ENCODE measurements around the gene CTSH.
"Not testable (repeated sequence)": the region's sequence is repeated elsewhere in the genome, so short reads cannot be mapped to it uniquely, and the experiment has no call there.

Gene CTSH

GRCh38 chr15:78900819-78901533 is 43.9 kb downstream of the CTSH start:
- not testable (repeated sequence) for DNase-seq (ENCODE audit: insufficient read length, low spot score); FAIRE-seq

- FAIRE-seq (no peak), DNase-seq (ENCODE audit: insufficient read length, low spot score) (no peak)
Observed at GRCh38 chr15:78898540-78898939, 46.3 kb downstream of the CTSH start.

GRCh38 chr15:78895471-78895870 is 49.4 kb downstream of the CTSH start:
- FAIRE-seq (no peak), DNase-seq (ENCODE audit: insufficient read length, low spot score) (no peak)

GRCh38 chr15:78893538-78893937 is 51.3 kb downstream of the CTSH start:
- FAIRE-seq (peak; percentile 61), DNase-seq (ENCODE audit: insufficient read length, low spot score) (no peak)

- DNase-seq (ENCODE audit: insufficient read length, low spot score) = no peak
Observed at GRCh38 chr15:78889000-78889399, 55.8 kb downstream of the CTSH start.

GRCh38 chr15:78881681-78882080 is 63.2 kb downstream of the CTSH start:
- DNase-seq (ENCODE audit: insufficient read length, low spot score) (no peak), FAIRE-seq (no peak)

More at GRCh38 chr15:78889000-78889399, 55.8 kb downstream of the CTSH start:
- FAIRE-seq = peak; percentile 26

- DNase-seq (ENCODE audit: insufficient read length, low spot score) = no peak
Observed at GRCh38 chr15:78880813-78881212, 64.0 kb downstream of the CTSH start.

GRCh38 chr15:78880242-78880533 is 64.7 kb downstream of the CTSH start:
- DNase-seq (ENCODE audit: insufficient read length, low spot score) = no peak
- no peak for FAIRE-seq

More at GRCh38 chr15:78880813-78881212, 64.0 kb downstream of the CTSH start:
- no peak for FAIRE-seq

GRCh38 chr15:78879517-78880241 is 65.2 kb downstream of the CTSH start:
- no peak for FAIRE-seq
- DNase-seq (ENCODE audit: insufficient read length, low spot score) = no peak

- FAIRE-seq (no peak), DNase-seq (ENCODE audit: insufficient read length, low spot score) (no peak)
Observed at GRCh38 chr15:78878356-78878755, 66.5 kb downstream of the CTSH start.

- FAIRE-seq; DNase-seq (ENCODE audit: insufficient read length, low spot score): not testable (repeated sequence)
Observed at GRCh38 chr15:78876954-78877353, 67.9 kb downstream of the CTSH start.

- DNase-seq (ENCODE audit: insufficient read length, low spot score) (no peak), FAIRE-seq (no peak)
Observed at GRCh38 chr15:78875107-78875914, 69.5 kb downstream of the CTSH start.

- FAIRE-seq (peak; percentile 18), DNase-seq (ENCODE audit: insufficient read length, low spot score) (no peak)
Observed at GRCh38 chr15:78873793-78874765, 70.8 kb downstream of the CTSH start.

GRCh38 chr15:78872972-78873792 is 71.7 kb downstream of the CTSH start:
- FAIRE-seq = peak; percentile 94
- DNase-seq (ENCODE audit: insufficient read length, low spot score) = peak; percentile 55

- FAIRE-seq (peak; percentile 18), DNase-seq (ENCODE audit: insufficient read length, low spot score) (peak; percentile 90)
Observed at GRCh38 chr15:78872155-78872971, 72.5 kb downstream of the CTSH start, which contains the start of gene MORF4L1. Gene MORF4L1 (plus strand): TSS chr15:78872890. CDS start chr15:78873018, 128 bp downstream.

GRCh38 chr15:78871483-78872127 is 73.2 kb downstream of the CTSH start:
- not testable (repeated sequence) for DNase-seq (ENCODE audit: insufficient read length, low spot score); FAIRE-seq

Data from GM19239 (cell line).